Measurements from ENCODE around the gene INPP4B. TPM values are rescaled to one million over a fixed set of nuclear protein-coding genes. Genes with fewer than 3 reads are reported as not detected.

Gene INPP4B
- total and polyA plus RNA-seq, 2 donors (not counting 1 experiment from before 2014, with no cell fraction given) = 19.7 to 22.2 TPM

GRCh38 chr4:142528433-142528832 lies 317.7 kb downstream of the INPP4B start:
- Histone ChIP-seq H3K9me3 (ENCODE audit: control insufficient read depth, insufficient read depth, low read depth, low read length) (no peaks in the 10 kb centered on the region), H3K4me1 (ENCODE audit: control insufficient read depth, extremely low read depth, insufficient read depth, low read length) (no peaks in the 10 kb centered on the region), H3K79me2 (ENCODE audit: control insufficient read depth, insufficient read depth, low read length) (no peaks in the 10 kb centered on the region), H3K4me2 (ENCODE audit: extremely low read depth, insufficient read depth, low read length) (no peak overlapping the region), H4K20me1 (ENCODE audit: control insufficient read depth, extremely low read depth, insufficient read depth, low read length) (no peaks in the 10 kb centered on the region), H3K27ac (ENCODE audit: insufficient read depth, low read length) (no peak overlapping the region), H3K9ac (ENCODE audit: insufficient read depth, low read length) (no peak overlapping the region), H3K27me3 (ENCODE audit: control insufficient read depth, insufficient read depth, low read length) (no peaks in the 10 kb centered on the region), H3K36me3 (ENCODE audit: control insufficient read depth, insufficient read depth, low read length) (no peaks in the 10 kb centered on the region), H3K4me3 (replicated peaks in 1 of 4; ENCODE audit: control extremely low read depth in 1 of 4, insufficient read depth in 1 of 4, low read depth in 3 of 4, low read length in 4 of 4) (no peak overlapping the region), H2AFZ (ENCODE audit: low read length) (no peak overlapping the region)
- no peak for TF ChIP-seq EZH2 (IDR thresholded peaks at IDR 0.05; ENCODE audit: low read length, missing control alignments)
- TF ChIP-seq, protein P1, sequence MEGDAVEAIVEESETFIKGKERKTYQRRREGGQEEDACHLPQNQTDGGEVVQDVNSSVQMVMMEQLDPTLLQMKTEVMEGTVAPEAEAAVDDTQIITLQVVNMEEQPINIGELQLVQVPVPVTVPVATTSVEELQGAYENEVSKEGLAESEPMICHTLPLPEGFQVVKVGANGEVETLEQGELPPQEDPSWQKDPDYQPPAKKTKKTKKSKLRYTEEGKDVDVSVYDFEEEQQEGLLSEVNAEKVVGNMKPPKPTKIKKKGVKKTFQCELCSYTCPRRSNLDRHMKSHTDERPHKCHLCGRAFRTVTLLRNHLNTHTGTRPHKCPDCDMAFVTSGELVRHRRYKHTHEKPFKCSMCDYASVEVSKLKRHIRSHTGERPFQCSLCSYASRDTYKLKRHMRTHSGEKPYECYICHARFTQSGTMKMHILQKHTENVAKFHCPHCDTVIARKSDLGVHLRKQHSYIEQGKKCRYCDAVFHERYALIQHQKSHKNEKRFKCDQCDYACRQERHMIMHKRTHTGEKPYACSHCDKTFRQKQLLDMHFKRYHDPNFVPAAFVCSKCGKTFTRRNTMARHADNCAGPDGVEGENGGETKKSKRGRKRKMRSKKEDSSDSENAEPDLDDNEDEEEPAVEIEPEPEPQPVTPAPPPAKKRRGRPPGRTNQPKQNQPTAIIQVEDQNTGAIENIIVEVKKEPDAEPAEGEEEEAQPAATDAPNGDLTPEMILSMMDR (conservative IDR thresholded peaks at IDR 0.05 in 1 of 2, IDR thresholded peaks at IDR 0.05 in 1 of 2; ENCODE audit: low read depth in 1 of 2, low read length in 2 of 2) = no peak
- DNase-seq (ENCODE audit: low read depth in 2 of 2) = no peak

DNA sequence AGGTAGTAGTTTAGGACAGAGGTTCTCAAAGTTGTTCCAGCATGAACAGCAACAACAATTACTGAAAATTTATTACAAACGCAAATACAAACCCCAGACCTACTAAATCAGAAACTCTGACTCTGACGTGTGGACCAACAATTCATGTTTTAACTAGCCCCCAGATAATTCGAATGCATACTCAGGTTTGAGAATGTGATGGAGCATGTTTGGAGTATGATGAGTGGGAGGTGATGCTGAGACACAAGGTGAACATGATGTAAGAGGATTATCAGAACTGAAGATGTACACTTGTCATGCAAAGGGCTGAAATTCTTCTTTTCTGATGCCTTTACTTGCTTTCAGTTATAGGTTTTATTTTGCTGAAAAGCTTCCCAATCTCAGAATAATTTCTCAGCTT lies 323.0 kb downstream of the INPP4B start:
- H3K4me2 ChIP-seq (ENCODE audit: extremely low read depth, insufficient read depth, low read length) = no peak overlapping the region
- no peaks in the 10 kb centered on the region for H3K4me1 ChIP-seq (ENCODE audit: control insufficient read depth, extremely low read depth, insufficient read depth, low read length)
- no peaks in the 10 kb centered on the region for H3K36me3 ChIP-seq (ENCODE audit: control insufficient read depth, insufficient read depth, low read length)
- DNase-seq (ENCODE audit: low read depth in 2 of 2) = no peak
- H3K79me2 ChIP-seq (ENCODE audit: control insufficient read depth, insufficient read depth, low read length) = no peaks in the 10 kb centered on the region
- H3K9me3 ChIP-seq (ENCODE audit: control insufficient read depth, insufficient read depth, low read depth, low read length) = no peaks in the 10 kb centered on the region
- no peaks in the 10 kb centered on the region for H4K20me1 ChIP-seq (ENCODE audit: control insufficient read depth, extremely low read depth, insufficient read depth, low read length)
- TF ChIP-seq, protein P1 (conservative IDR thresholded peaks at IDR 0.05 in 1 of 2, IDR thresholded peaks at IDR 0.05 in 1 of 2; ENCODE audit: low read depth in 1 of 2, low read length in 2 of 2) = no peak
- TF ChIP-seq EZH2 (IDR thresholded peaks at IDR 0.05; ENCODE audit: low read length, missing control alignments) = no peak
- H3K4me3 ChIP-seq (replicated peaks in 1 of 4; ENCODE audit: control extremely low read depth in 1 of 4, insufficient read depth in 1 of 4, low read depth in 3 of 4, low read length in 4 of 4) = no peak overlapping the region
- H3K27me3 ChIP-seq (ENCODE audit: control insufficient read depth, insufficient read depth, low read length) = no peaks in the 10 kb centered on the region
- no peak overlapping the region for H3K27ac ChIP-seq (ENCODE audit: insufficient read depth, low read length)
- no peak overlapping the region for H3K9ac ChIP-seq (ENCODE audit: insufficient read depth, low read length)
- H2AFZ ChIP-seq (ENCODE audit: low read length) = no peak overlapping the region

DNA sequence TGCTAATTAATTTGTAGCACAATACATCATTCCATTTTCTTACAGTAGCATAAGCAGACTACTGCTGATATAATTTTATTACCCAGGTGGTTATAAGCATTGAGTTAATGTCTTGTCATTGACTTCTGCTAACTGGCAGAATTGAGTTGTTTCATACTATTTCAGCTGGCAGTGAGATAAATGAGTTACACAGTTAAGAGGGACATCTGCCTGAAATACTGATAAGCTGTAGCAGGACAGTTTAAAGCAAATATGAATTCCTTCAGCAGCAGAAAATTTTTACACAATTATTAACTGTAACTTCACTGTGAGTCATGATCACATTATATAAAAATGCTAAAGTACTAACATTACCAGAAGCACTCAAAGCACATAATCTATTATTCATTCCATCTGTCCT lies 326.8 kb downstream of the INPP4B start:
- no peak overlapping the region for H2AFZ ChIP-seq (ENCODE audit: low read length)
- H3K9me3 ChIP-seq (ENCODE audit: control insufficient read depth, insufficient read depth, low read depth, low read length) = no peaks in the 10 kb centered on the region
- DNase-seq (ENCODE audit: low read depth in 2 of 2) = peak in 1 of 2 donors; percentile 14
- H4K20me1 ChIP-seq (ENCODE audit: control insufficient read depth, extremely low read depth, insufficient read depth, low read length) = no peaks in the 10 kb centered on the region
- H3K36me3 ChIP-seq (ENCODE audit: control insufficient read depth, insufficient read depth, low read length) = no peaks in the 10 kb centered on the region
- TF ChIP-seq, protein P1 (conservative IDR thresholded peaks at IDR 0.05 in 1 of 2, IDR thresholded peaks at IDR 0.05 in 1 of 2; ENCODE audit: low read depth in 1 of 2, low read length in 2 of 2) = no peak
- TF ChIP-seq EZH2 (IDR thresholded peaks at IDR 0.05; ENCODE audit: low read length, missing control alignments) = no peak
- no peak overlapping the region for H3K4me2 ChIP-seq (ENCODE audit: extremely low read depth, insufficient read depth, low read length)
- no peaks in the 10 kb centered on the region for H3K4me1 ChIP-seq (ENCODE audit: control insufficient read depth, extremely low read depth, insufficient read depth, low read length)
- H3K9ac ChIP-seq (ENCODE audit: insufficient read depth, low read length) = no peak overlapping the region
- H3K4me3 ChIP-seq (replicated peaks in 1 of 4; ENCODE audit: control extremely low read depth in 1 of 4, insufficient read depth in 1 of 4, low read depth in 3 of 4, low read length in 4 of 4) = no peak overlapping the region
- H3K79me2 ChIP-seq (ENCODE audit: control insufficient read depth, insufficient read depth, low read length) = no peaks in the 10 kb centered on the region
- no peak overlapping the region for H3K27ac ChIP-seq (ENCODE audit: insufficient read depth, low read length)
- H3K27me3 ChIP-seq (ENCODE audit: control insufficient read depth, insufficient read depth, low read length) = no peaks in the 10 kb centered on the region

Measured in fibroblast of lung (primary cell).